ENCODE results near the gene PLA2G15. TPM values are rescaled to one million over a fixed set of nuclear protein-coding genes. Genes with fewer than 3 reads are reported as not detected.
A peak's percentile ranks its signal among the peaks of the same experiment; 100 is the strongest.
"Not testable (repeated sequence)": the region's sequence is repeated elsewhere in the genome, so short reads cannot be mapped to it uniquely, and the experiment has no call there.

The PLA2G15 gene
- total RNA-seq, 1 donor from 2014 or later: 20.9 TPM

- H3K27ac Mint-ChIP-seq: no peak overlapping the region
- TF ChIP-seq CTCF (IDR thresholded peaks at IDR 0.05; ENCODE audit: unreplicated experiment): no peak
- no peak overlapping the region for H3K4me3 Mint-ChIP-seq (ENCODE audit: low read depth)
- no peaks in the 10 kb centered on the region for H3K27me3 Mint-ChIP-seq
- peaks cover 2% of the 10 kb centered on the region for H3K36me3 Mint-ChIP-seq (ENCODE audit: insufficient read depth)
- peaks cover 2% of the 10 kb centered on the region for H3K4me1 Mint-ChIP-seq (ENCODE audit: low read depth)
- H3K9me3 Mint-ChIP-seq (ENCODE audit: low read depth): no peaks in the 10 kb centered on the region
- DNase-seq (ENCODE audit: low spot score, unreplicated experiment): no peak
Measured at GRCh38 chr16:68285683-68286082, 40.5 kb downstream of the PLA2G15 start.

GRCh38 chr16:68286153-68287074 is 41.2 kb downstream of the PLA2G15 start:
- DNase-seq (ENCODE audit: low spot score, unreplicated experiment): no peak
- H3K36me3 Mint-ChIP-seq (ENCODE audit: insufficient read depth): peaks cover 2% of the 10 kb centered on the region
- peaks cover 2% of the 10 kb centered on the region for H3K4me1 Mint-ChIP-seq (ENCODE audit: low read depth)
- no peak for TF ChIP-seq CTCF (IDR thresholded peaks at IDR 0.05; ENCODE audit: unreplicated experiment)
- peak overlapping the region; percentile 40 for H3K27ac Mint-ChIP-seq
- no peaks in the 10 kb centered on the region for H3K9me3 Mint-ChIP-seq (ENCODE audit: low read depth)
- no peak overlapping the region for H3K4me3 Mint-ChIP-seq (ENCODE audit: low read depth)
- no peaks in the 10 kb centered on the region for H3K27me3 Mint-ChIP-seq

GRCh38 chr16:68287276-68288251 is 42.4 kb downstream of the PLA2G15 start:
- H3K4me3 Mint-ChIP-seq (ENCODE audit: low read depth): no peak overlapping the region
- peaks cover 2% of the 10 kb centered on the region for H3K4me1 Mint-ChIP-seq (ENCODE audit: low read depth)
- H3K27me3 Mint-ChIP-seq: no peaks in the 10 kb centered on the region
- no peak overlapping the region for H3K27ac Mint-ChIP-seq
- TF ChIP-seq CTCF (IDR thresholded peaks at IDR 0.05; ENCODE audit: unreplicated experiment): no peak
- peaks cover 2% of the 10 kb centered on the region for H3K36me3 Mint-ChIP-seq (ENCODE audit: insufficient read depth)
- no peak for DNase-seq (ENCODE audit: low spot score, unreplicated experiment)
- H3K9me3 Mint-ChIP-seq (ENCODE audit: low read depth): no peaks in the 10 kb centered on the region

GRCh38 chr16:68288252-68288650 is 43.1 kb downstream of the PLA2G15 start:
- no peak for DNase-seq (ENCODE audit: low spot score, unreplicated experiment)
- Mint-ChIP-seq H3K27ac (no peak overlapping the region), H3K27me3 (no peaks in the 10 kb centered on the region), H3K4me3 (ENCODE audit: low read depth) (no peak overlapping the region), H3K9me3 (ENCODE audit: low read depth) (no peaks in the 10 kb centered on the region), H3K36me3 (ENCODE audit: insufficient read depth) (peaks cover 2% of the 10 kb centered on the region), H3K4me1 (ENCODE audit: low read depth) (peaks cover 2% of the 10 kb centered on the region)
- no peak for TF ChIP-seq CTCF (IDR thresholded peaks at IDR 0.05; ENCODE audit: unreplicated experiment)

GRCh38 chr16:68288796-68289195 is 43.6 kb downstream of the PLA2G15 start:
- H3K27ac Mint-ChIP-seq; H3K27me3 Mint-ChIP-seq; H3K4me1 Mint-ChIP-seq (ENCODE audit: low read depth); H3K9me3 Mint-ChIP-seq (ENCODE audit: low read depth); H3K36me3 Mint-ChIP-seq (ENCODE audit: insufficient read depth); H3K4me3 Mint-ChIP-seq (ENCODE audit: low read depth); DNase-seq (ENCODE audit: low spot score, unreplicated experiment): not testable (repeated sequence)
